GM21529 (cell line): ENCODE results near the gene AFG1L.
"Not testable (repeated sequence)": the region's sequence is repeated elsewhere in the genome, so short reads cannot be mapped to it uniquely, and the experiment has no call there.

Source experiments
- ATAC-seq: cut with Tn5 transposase; IDR thresholded peaks from one replicate; pipeline ENCODE4 v1.9.1; 2021; ENCODE audit not compliant: unreplicated experiment

AFG1L gene

GRCh38 chr6:108550256-108550655 is 255.4 kb downstream of the AFG1L start:
- no peak for ATAC-seq

GRCh38 chr6:108555399-108556052 is 260.7 kb downstream of the AFG1L start:
- no peak for ATAC-seq

GRCh38 chr6:108556250-108556649 is 261.4 kb downstream of the AFG1L start:
- no peak for ATAC-seq

GRCh38 chr6:108556866-108557493 is 262.1 kb downstream of the AFG1L start:
- no peak for ATAC-seq

- ATAC-seq, result no peak
Observed at GRCh38 chr6:108557494-108558371, 262.9 kb downstream of the AFG1L start.

GRCh38 chr6:108558372-108559096 is 263.7 kb downstream of the AFG1L start:
- ATAC-seq, result peak; percentile 54

GRCh38 chr6:108559097-108559883 is 264.4 kb downstream of the AFG1L start:
- ATAC-seq, result peak; percentile 42

- peak; percentile 3 for ATAC-seq
Observed at GRCh38 chr6:108559884-108560462, 265.1 kb downstream of the AFG1L start.

GRCh38 chr6:108560463-108561308 is 265.8 kb downstream of the AFG1L start, which contains the start of gene FOXO3:
TSS of gene FOXO3 (plus strand) at chr6:108560917. CDS start at chr6:108561209, 292 bp downstream.
- ATAC-seq, result peak; percentile 15

- not testable (repeated sequence) for ATAC-seq
Observed at GRCh38 chr6:108561309-108561647, 266.4 kb downstream of the AFG1L start.

- no peak for ATAC-seq
Observed at GRCh38 chr6:108561742-108562502, 267.1 kb downstream of the AFG1L start.

- no peak for ATAC-seq
Observed at GRCh38 chr6:108562503-108562993, 267.7 kb downstream of the AFG1L start.

GRCh38 chr6:108563292-108563691 is 268.4 kb downstream of the AFG1L start:
- ATAC-seq, result no peak

- no peak for ATAC-seq
Observed at GRCh38 chr6:108564178-108564577, 269.3 kb downstream of the AFG1L start.

- ATAC-seq, result peak; percentile 69
Observed at GRCh38 chr6:108565091-108565766, 270.4 kb downstream of the AFG1L start.

GRCh38 chr6:108565893-108566292 is 271.0 kb downstream of the AFG1L start:
- ATAC-seq, result peak; percentile 44

GRCh38 chr6:108566406-108566805 is 271.6 kb downstream of the AFG1L start:
- no peak for ATAC-seq

GRCh38 chr6:108568101-108568500 is 273.2 kb downstream of the AFG1L start:
- ATAC-seq, result no peak
